Measurements from ENCODE around the gene BDKRB2. TPM values are rescaled to one million over a fixed set of nuclear protein-coding genes. Genes with fewer than 3 reads are reported as not detected.
A peak's percentile ranks its signal among the peaks of the same experiment; 100 is the strongest.

Gene BDKRB2
- total and polyA plus RNA-seq, 8 donors, result 3.5 to 14.2 (median 6.1) TPM; not detected in 1

DNA sequence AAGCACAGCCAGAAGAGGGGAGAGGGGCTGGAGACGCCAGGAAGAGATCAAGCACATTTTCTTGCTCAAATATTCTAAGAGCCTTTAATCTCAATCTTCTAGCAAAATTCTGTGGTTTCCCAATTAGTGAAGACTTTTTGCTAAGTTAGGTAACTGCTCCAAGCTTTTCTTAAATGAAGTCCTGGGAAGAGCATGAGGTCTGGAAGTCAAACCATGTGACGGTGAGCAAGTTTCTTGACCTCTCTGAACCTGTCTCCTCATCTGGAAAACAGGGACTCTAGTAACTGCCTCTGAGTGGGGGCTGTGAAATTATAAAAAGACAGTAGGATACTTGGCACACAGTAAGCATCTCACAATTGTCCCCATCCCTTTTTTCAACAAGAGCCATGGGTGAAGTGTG lies 75.5 kb downstream of the BDKRB2 start:
- intact Hi-C loops (cut with DNase I; ENCODE audit: low total_unique reads), result no loop called here
- TF ChIP-seq POLR2AphosphoS5 (IDR thresholded peaks at IDR 0.05), result no peak
- TF ChIP-seq POLR2A (IDR thresholded peaks at IDR 0.05), result no peak
- no peak for TF ChIP-seq EP300 (IDR thresholded peaks at IDR 0.05)
- TF ChIP-seq, protein P1, sequence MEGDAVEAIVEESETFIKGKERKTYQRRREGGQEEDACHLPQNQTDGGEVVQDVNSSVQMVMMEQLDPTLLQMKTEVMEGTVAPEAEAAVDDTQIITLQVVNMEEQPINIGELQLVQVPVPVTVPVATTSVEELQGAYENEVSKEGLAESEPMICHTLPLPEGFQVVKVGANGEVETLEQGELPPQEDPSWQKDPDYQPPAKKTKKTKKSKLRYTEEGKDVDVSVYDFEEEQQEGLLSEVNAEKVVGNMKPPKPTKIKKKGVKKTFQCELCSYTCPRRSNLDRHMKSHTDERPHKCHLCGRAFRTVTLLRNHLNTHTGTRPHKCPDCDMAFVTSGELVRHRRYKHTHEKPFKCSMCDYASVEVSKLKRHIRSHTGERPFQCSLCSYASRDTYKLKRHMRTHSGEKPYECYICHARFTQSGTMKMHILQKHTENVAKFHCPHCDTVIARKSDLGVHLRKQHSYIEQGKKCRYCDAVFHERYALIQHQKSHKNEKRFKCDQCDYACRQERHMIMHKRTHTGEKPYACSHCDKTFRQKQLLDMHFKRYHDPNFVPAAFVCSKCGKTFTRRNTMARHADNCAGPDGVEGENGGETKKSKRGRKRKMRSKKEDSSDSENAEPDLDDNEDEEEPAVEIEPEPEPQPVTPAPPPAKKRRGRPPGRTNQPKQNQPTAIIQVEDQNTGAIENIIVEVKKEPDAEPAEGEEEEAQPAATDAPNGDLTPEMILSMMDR (IDR thresholded peaks at IDR 0.05), result no peak
- Histone ChIP-seq H3K9me3 (peaks cover 5 to 15% (median 13%) of the 10 kb centered on the region in 4 donors), H3K36me3 (peaks cover 0 to 31% (median 22%) of the 10 kb centered on the region in 4 donors), H3K4me3 (no peak overlapping the region), H3K27me3 (no peaks in the 10 kb centered on the region), H3K4me1 (peaks cover 5 to 19% (median 11%) of the 10 kb centered on the region in 4 donors), H3K27ac (no peak overlapping the region)
- DNase-seq, result no peak
- WGBS, 5 donors, result 91 to 100% (median 97%) methylated on average over 2 of the region's 2 CpGs

- no peaks in the 10 kb centered on the region for H3K27me3 ChIP-seq
These were observed 76.8 kb downstream of the BDKRB2 start for GRCh38 chr14:96281486-96281885.

DNA sequence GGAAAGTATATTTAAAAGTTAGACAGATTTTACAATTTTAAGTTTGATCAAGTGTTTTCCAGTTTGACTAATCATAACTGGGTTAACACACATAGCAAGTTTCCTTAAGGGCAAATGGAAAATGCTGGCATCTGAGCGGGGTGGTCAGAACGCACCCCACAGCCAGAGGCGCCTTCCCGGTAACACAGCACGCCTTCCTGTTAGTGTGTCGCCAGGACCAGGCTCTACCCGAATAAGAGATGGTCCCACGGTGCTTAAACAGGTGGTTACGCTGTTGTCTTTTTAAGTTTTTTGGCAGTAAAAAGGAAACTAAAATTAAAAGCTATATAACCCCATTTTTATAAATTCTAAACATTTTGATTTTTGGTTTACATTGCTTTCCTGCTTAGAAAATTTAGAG lies 79.4 kb downstream of the BDKRB2 start:
- 90 to 94% (median 94%) methylated on average over 9 of the region's 9 CpGs for WGBS, 5 donors
- Histone ChIP-seq H3K27ac (no peak overlapping the region), H3K4me1 (peaks cover 0 to 13% (median 5%) of the 10 kb centered on the region in 4 donors), H3K36me3 (peaks cover under 1 to 57% (median 55%) of the 10 kb centered on the region in 4 donors), H3K4me3 (no peak overlapping the region), H3K9me3 (no peaks in the 10 kb centered on the region), H3K27me3 (no peaks in the 10 kb centered on the region)
- no peak for TF ChIP-seq POLR2AphosphoS5 (IDR thresholded peaks at IDR 0.05)
- TF ChIP-seq POLR2A (IDR thresholded peaks at IDR 0.05), result no peak
- no peak for TF ChIP-seq EP300 (IDR thresholded peaks at IDR 0.05)
- TF ChIP-seq, protein P1 (IDR thresholded peaks at IDR 0.05), result no peak
- intact Hi-C loops (cut with DNase I; ENCODE audit: low total_unique reads), result no loop called here
- DNase-seq, result no peak

More at GRCh38 chr14:96281486-96281885, 76.8 kb downstream of the BDKRB2 start:
- peak in 1 of 2 donors; percentile 26 for DNase-seq
- Histone ChIP-seq H3K27ac (no peak overlapping the region), H3K9me3 (peaks cover 5 to 15% (median 13%) of the 10 kb centered on the region in 4 donors), H3K4me3 (no peak overlapping the region), H3K36me3 (peaks cover 0 to 38% (median 33%) of the 10 kb centered on the region in 4 donors), H3K4me1 (peaks cover 0 to 13% (median 5%) of the 10 kb centered on the region in 4 donors)
- WGBS, 5 donors, result 46 to 56% (median 50%) methylated on average over 4 of the region's 4 CpGs
- TF ChIP-seq EP300 (IDR thresholded peaks at IDR 0.05), result no peak
- TF ChIP-seq, protein P1 (IDR thresholded peaks at IDR 0.05), result no peak
- TF ChIP-seq POLR2A (IDR thresholded peaks at IDR 0.05), result no peak
- TF ChIP-seq POLR2AphosphoS5 (IDR thresholded peaks at IDR 0.05), result no peak
- intact Hi-C loops (cut with DNase I; ENCODE audit: low total_unique reads), result no loop called here

- peak overlapping the region in 1 of 5 donors; percentile 83 for H3K27ac ChIP-seq
- TF ChIP-seq POLR2AphosphoS5 (IDR thresholded peaks at IDR 0.05) (no peak), EP300 (IDR thresholded peaks at IDR 0.05) (no peak), POLR2A (IDR thresholded peaks at IDR 0.05) (no peak)
- TF ChIP-seq, protein P1 (IDR thresholded peaks at IDR 0.05), result no peak
- no peaks in the 10 kb centered on the region for H3K27me3 ChIP-seq
- H3K9me3 ChIP-seq, result no peaks in the 10 kb centered on the region
- H3K4me1 ChIP-seq, result peaks cover 0 to 13% (median 5%) of the 10 kb centered on the region in 4 donors
- WGBS, 5 donors, result 17 to 42% (median 33%) methylated on average over 1 of the region's 1 CpG
- H3K4me3 ChIP-seq, result no peak overlapping the region
- no peak for DNase-seq
- intact Hi-C loops (cut with DNase I; ENCODE audit: low total_unique reads), result no loop called here
- H3K36me3 ChIP-seq, result peaks cover 5 to 62% (median 59%) of the 10 kb centered on the region in 4 donors
These were observed 79.8 kb downstream of the BDKRB2 start for GRCh38 chr14:96284430-96284829.
